Osteoblast (primary cell): ENCODE data around the gene TMEM63C. TPM values are rescaled to one million over a fixed set of nuclear protein-coding genes. Genes with fewer than 3 reads are reported as not detected.

Experiments used
- DNase-seq: peaks from one replicate; pipeline ENCODE4 v3.0.0; 2011; ENCODE audit warnings: low spot score, mixed read lengths; ENCODE audit not compliant: insufficient read length; ENCODE audit errors: missing footprints
- H2AFZ ChIP-seq: 2 replicates; pipeline ENCODE4 v1.6.0; 2011; ENCODE audit warnings: mild to moderate bottlenecking, low read length
- H3K27ac ChIP-seq: 2 replicates; pipeline ENCODE4 v1.5.1; 2011; ENCODE audit warnings: mild to moderate bottlenecking, low read depth, low read length, moderate library complexity
- H3K27me3 ChIP-seq: 2 replicates; pipeline ENCODE4 v1.6.0; 2012; ENCODE audit warnings: mild to moderate bottlenecking, control low read depth, inconsistent platforms, low read length, moderate library complexity; ENCODE audit not compliant: insufficient read depth
- H3K36me3 ChIP-seq: 2 replicates; pipeline ENCODE4 v1.5.1; 2011; ENCODE audit warnings: mild to moderate bottlenecking, low read length, control low read depth, moderate library complexity; ENCODE audit not compliant: insufficient read depth
- H3K4me1 ChIP-seq: 2 replicates; pipeline ENCODE4 v1.5.1; 2011; ENCODE audit warnings: mild to moderate bottlenecking, low read length, control low read depth, moderate library complexity; ENCODE audit not compliant: insufficient read depth
- H3K4me2 ChIP-seq: 2 replicates; pipeline ENCODE4 v1.6.0; 2011; ENCODE audit warnings: mild to moderate bottlenecking, low read length; ENCODE audit not compliant: insufficient read depth
- H3K4me3 ChIP-seq: fragments of 200-600 bp; sonication (generic); 3 replicates; pipeline ENCODE4 v1.5.1; 2012; ENCODE audit warnings: mild to moderate bottlenecking, low read length, inconsistent platforms; ENCODE audit not compliant: insufficient read depth
- H3K79me2 ChIP-seq: 2 replicates; pipeline ENCODE4 v1.6.0; 2012; ENCODE audit warnings: mild to moderate bottlenecking, low read length, control low read depth, inconsistent platforms; ENCODE audit not compliant: insufficient read depth
- H3K9me3 ChIP-seq: 2 replicates; pipeline ENCODE4 v1.5.1; 2011; ENCODE audit warnings: low read depth, low read length, control low read depth
- H4K20me1 ChIP-seq: 2 replicates; pipeline ENCODE4 v1.6.0; 2012; ENCODE audit warnings: mild to moderate bottlenecking, low read length, control low read depth; ENCODE audit not compliant: insufficient read depth
- CTCF ChIP-seq: IDR thresholded peaks from 2 replicates; pipeline ENCODE4 v1.5.1; 2011; ENCODE audit warnings: mild to moderate bottlenecking, low read depth, low read length, moderate library complexity; ENCODE audit errors: extremely low read depth
- total RNA-seq: library from RNA; depleted of rRNA; stranded (reverse); fragments of >200 nt; gene quantifications from 2 replicates; pipeline ENCODE4 v1.2.3, GENCODE V29; 2012

TMEM63C gene
- 0.72 TPM in 1 of 2 replicates, not detected in the other for total RNA-seq

- Histone ChIP-seq H3K4me1 (no peaks in the 10 kb centered on the region), H3K4me2 (no peak within 1 kb of the TSS), H3K27ac (no peak within 1 kb of the TSS), H3K9me3 (no peaks in the 10 kb centered on the region), H2AFZ (no peak within 1 kb of the TSS), H3K36me3 (no peaks in the 10 kb centered on the region), H3K4me3 (no peak within 1 kb of the TSS), H4K20me1 (no peaks in the 10 kb centered on the region), H3K79me2 (no peaks in the 10 kb centered on the region), H3K27me3 (peaks cover 21% of the 10 kb centered on the region)
- no peak for DNase-seq
- no peak for TF ChIP-seq CTCF
Observed at GRCh38 chr14:77181603-77182437, at the start of gene TMEM63C. Gene TMEM63C (plus strand): TSS chr14:77181798. CDS start chr14:77218814, 37,016 bp downstream.

- peaks cover 34% of the 10 kb centered on the region for H3K27me3 ChIP-seq
- H3K4me2 ChIP-seq: no peak overlapping the region
- no peak overlapping the region for H3K4me3 ChIP-seq
- TF ChIP-seq CTCF: no peak
- H3K27ac ChIP-seq: no peak overlapping the region
- no peaks in the 10 kb centered on the region for H3K9me3 ChIP-seq
- H3K4me1 ChIP-seq: no peaks in the 10 kb centered on the region
- no peaks in the 10 kb centered on the region for H4K20me1 ChIP-seq
- no peaks in the 10 kb centered on the region for H3K36me3 ChIP-seq
- H3K79me2 ChIP-seq: no peaks in the 10 kb centered on the region
- no peak for DNase-seq
- H2AFZ ChIP-seq: no peak overlapping the region
Observed at GRCh38 chr14:77131871-77132486, 49.6 kb upstream of the TMEM63C start.

- no peak overlapping the region for H3K27ac ChIP-seq
- no peaks in the 10 kb centered on the region for H3K79me2 ChIP-seq
- H3K9me3 ChIP-seq: no peaks in the 10 kb centered on the region
- H3K4me1 ChIP-seq: no peaks in the 10 kb centered on the region
- TF ChIP-seq CTCF: no peak
- no peaks in the 10 kb centered on the region for H3K36me3 ChIP-seq
- H3K27me3 ChIP-seq: peaks cover 32% of the 10 kb centered on the region
- no peak overlapping the region for H3K4me2 ChIP-seq
- H2AFZ ChIP-seq: no peak overlapping the region
- DNase-seq: peak; percentile 97
- H4K20me1 ChIP-seq: no peaks in the 10 kb centered on the region
- H3K4me3 ChIP-seq: no peak overlapping the region
Observed at GRCh38 chr14:77133720-77134338, 47.8 kb upstream of the TMEM63C start.

GRCh38 chr14:77139022-77139421 is 42.6 kb upstream of the TMEM63C start:
- no peak overlapping the region for H3K27ac ChIP-seq
- H3K36me3 ChIP-seq: no peaks in the 10 kb centered on the region
- H3K4me2 ChIP-seq: no peak overlapping the region
- H4K20me1 ChIP-seq: peaks cover 3% of the 10 kb centered on the region
- H3K4me1 ChIP-seq: no peaks in the 10 kb centered on the region
- no peaks in the 10 kb centered on the region for H3K9me3 ChIP-seq
- H3K27me3 ChIP-seq: peaks cover 66% of the 10 kb centered on the region
- DNase-seq: no peak
- TF ChIP-seq CTCF: no peak
- no peak overlapping the region for H2AFZ ChIP-seq
- H3K79me2 ChIP-seq: no peaks in the 10 kb centered on the region
- H3K4me3 ChIP-seq: no peak overlapping the region
